ENCODE data around the gene RTN1. TPM values are rescaled to one million over a fixed set of nuclear protein-coding genes. Genes with fewer than 3 reads are reported as not detected.

RTN1 gene
- total RNA-seq, 4 donors from 2014 or later, result 2.9 to 13.6 (median 9.2) TPM

GRCh38 chr14:59547310-59547709 is 323.3 kb downstream of the RTN1 start:
- no peak for DNase-seq (ENCODE audit: extremely low spot score)
- TF ChIP-seq POLR2AphosphoS5 (IDR thresholded peaks at IDR 0.05), result no peak
- no peak for TF ChIP-seq CTCF (IDR thresholded peaks at IDR 0.05)
- TF ChIP-seq EP300 (IDR thresholded peaks at IDR 0.05), result no peak
- no peak for TF ChIP-seq POLR2A (IDR thresholded peaks at IDR 0.05; ENCODE audit: low read depth)
- Histone ChIP-seq H3K9me3 (peaks cover 0 to 3% (median 0%) of the 10 kb centered on the region in 4 donors), H3K36me3 (no peaks in the 10 kb centered on the region), H3K4me1 (no peaks in the 10 kb centered on the region), H3K27me3 (no peaks in the 10 kb centered on the region), H3K27ac (replicated peaks in 1 of 4) (no peak overlapping the region), H3K4me3 (no peak overlapping the region)
- intact Hi-C loops (cut with DNase I), result no loop called here
- WGBS, result 89% methylated on average over 2 of the region's 2 CpGs

Small RNAs within 50 kb of the gene (small RNA-seq; reads per million reads assigned to genes)
- gene MIR5586, result 0 reads per million in 3 donors

Other genes with a start within 250 kb of the RTN1 start
- gene LRRC9, start 49.4 kb upstream of the RTN1 start, total RNA-seq, result not detected
- 10 to 100 TPM; 18.7 to 34.5 (median 26.3) TPM for gene PCNX4, start 221.1 kb upstream of the RTN1 start, total RNA-seq